D721Med (cell line): ENCODE data around the gene CEACAM6.
A peak's percentile ranks its signal among the peaks of the same experiment; 100 is the strongest.

Experiments
- DNase-seq: peaks from one replicate; pipeline ENCODE4 v3.0.0; 2011; ENCODE audit warnings: low spot score; ENCODE audit not compliant: insufficient read length
- FAIRE-seq: peaks from 2 replicates; lab custom pipeline; 2011; peaks lifted over from hg19 to GRCh38; lab: Jason Lieb, UNC
- CTCF ChIP-seq: IDR thresholded peaks from 2 replicates; pipeline ENCODE4 v1.5.1; 2012; ENCODE audit warnings: mild to moderate bottlenecking, control low read depth; ENCODE audit not compliant: insufficient read depth; ENCODE audit errors: missing control alignments

CEACAM6 gene

GRCh38 chr19:41821003-41821735, 65.8 kb downstream of the CEACAM6 start:
- DNase-seq (peak; percentile 50), FAIRE-seq (no peak)
- TF ChIP-seq CTCF, result peak; percentile 57
